Fibroblast of the aortic adventitia (primary cell): ENCODE results near the gene VWA3A. TPM values are rescaled to one million over a fixed set of nuclear protein-coding genes. Genes with fewer than 3 reads are reported as not detected.
"Not testable (repeated sequence)": the region's sequence is repeated elsewhere in the genome, so short reads cannot be mapped to it uniquely, and the experiment has no call there.

Experiments
- DNase-seq: peaks from one replicate; pipeline ENCODE4 v3.0.0-alpha.2; 2010; ENCODE audit warnings: low read depth
- H3K4me3 ChIP-seq: 2 replicates; pipeline ENCODE4 v1.5.1; 2011; ENCODE audit warnings: low read depth, mild to moderate bottlenecking, control low read depth, low read length, moderate library complexity
- total RNA-seq: library from RNA; depleted of rRNA; stranded (reverse); fragments of >200 nt; gene quantifications from 2 replicates; pipeline ENCODE4 v1.2.3, GENCODE V29; 2012; ENCODE audit warnings: low replicate concordance
- TF ChIP-seq, protein P1 (sequence below): IDR thresholded peaks from 2 replicates; pipeline ENCODE4 v1.5.1; 2011; ENCODE audit warnings: mild to moderate bottlenecking, low read length, control low read depth, inconsistent platforms; ENCODE audit not compliant: insufficient read depth

The VWA3A gene, protein sequence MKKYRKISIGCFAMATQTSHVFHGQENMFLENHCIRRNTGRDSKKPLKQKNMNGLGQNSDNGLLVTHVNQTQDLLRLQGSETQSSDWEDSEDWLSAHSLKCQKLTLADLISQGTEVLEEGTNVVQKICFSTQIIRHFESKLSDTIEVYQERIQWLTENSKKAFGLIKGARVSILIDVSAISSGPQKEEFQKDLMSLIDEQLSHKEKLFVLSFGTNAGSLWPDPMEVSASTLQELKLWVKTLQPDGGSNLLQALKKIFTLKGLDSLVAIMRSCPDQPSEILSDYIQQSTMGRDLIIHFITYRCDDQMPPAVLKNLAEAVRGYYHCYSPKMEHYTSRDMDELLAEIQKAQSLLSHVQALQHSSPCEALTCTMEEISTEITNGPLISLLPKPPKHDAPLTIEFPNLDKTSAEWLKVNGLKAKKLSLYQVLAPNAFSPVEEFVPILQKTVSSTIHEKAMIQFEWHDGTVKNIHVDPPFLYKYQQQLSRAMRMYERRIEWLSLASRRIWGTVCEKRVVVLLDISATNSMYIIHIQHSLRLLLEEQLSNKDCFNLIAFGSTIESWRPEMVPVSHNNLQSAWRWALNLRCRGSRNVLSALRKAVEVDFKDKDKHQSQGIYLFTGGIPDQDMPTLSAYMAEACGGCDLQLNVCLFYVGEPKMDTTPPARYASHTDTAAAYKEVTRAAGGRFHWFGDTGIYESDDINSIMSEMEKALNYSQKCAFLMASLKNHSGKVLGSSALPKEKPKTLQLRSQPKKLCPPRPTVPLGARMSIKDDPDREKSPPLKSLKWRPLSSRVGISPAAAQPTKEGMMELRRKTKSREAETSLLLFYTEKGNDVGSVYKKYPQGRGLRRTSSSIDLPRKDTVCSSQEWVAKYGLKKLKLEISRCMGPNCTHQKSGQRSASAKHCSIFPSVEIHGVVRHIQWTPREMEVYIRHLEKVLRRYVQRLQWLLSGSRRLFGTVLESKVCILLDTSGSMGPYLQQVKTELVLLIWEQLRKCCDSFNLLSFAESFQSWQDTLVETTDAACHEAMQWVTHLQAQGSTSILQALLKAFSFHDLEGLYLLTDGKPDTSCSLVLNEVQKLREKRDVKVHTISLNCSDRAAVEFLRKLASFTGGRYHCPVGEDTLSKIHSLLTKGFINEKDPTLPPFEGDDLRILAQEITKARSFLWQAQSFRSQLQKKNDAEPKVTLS
- total RNA-seq = 0.18 TPM in 1 of 2 replicates, not detected in the other

DNA sequence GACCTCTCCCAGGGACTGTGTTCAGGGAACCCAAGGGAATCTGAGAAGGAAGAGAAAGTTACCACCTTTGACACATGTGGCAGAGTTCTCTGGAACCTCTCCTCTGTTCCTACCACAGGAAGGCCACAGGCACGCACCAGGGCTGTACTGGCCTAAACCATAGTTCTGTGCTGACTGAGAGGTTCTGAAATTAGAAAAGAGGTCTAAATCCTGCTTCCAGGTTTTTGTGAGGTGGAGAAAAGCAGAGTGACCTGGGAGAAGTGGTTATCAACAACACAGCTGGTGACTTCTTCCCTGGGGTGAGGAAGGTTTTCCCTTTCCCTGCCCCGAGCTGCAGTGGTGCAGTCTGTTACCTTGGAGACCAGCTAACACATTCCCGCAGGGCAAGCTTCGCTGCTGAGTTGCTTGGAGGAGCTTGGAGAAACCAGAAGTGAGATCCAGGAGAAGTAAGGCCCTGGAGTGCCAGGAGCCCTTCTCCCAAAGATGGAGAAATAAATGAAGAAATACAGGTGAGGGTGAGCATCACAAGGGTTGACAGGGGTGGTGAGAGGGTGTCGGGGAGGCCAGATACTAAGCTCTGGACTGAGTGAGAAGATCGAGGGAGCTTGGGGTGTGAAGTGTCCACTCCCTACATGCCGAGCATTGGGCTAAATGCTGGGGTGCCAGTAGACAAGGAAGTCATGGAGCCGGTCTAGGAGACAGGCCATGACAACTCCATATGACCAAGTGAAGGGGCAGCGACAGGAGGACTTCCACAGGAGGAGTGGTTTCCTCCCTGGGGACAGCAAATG is at the start of gene VWA3A:
TSS of gene VWA3A (plus strand) at position 399 of the 791 bp plus-strand sequence. CDS start at position 496, 97 bp downstream.
- TF ChIP-seq, protein P1, sequence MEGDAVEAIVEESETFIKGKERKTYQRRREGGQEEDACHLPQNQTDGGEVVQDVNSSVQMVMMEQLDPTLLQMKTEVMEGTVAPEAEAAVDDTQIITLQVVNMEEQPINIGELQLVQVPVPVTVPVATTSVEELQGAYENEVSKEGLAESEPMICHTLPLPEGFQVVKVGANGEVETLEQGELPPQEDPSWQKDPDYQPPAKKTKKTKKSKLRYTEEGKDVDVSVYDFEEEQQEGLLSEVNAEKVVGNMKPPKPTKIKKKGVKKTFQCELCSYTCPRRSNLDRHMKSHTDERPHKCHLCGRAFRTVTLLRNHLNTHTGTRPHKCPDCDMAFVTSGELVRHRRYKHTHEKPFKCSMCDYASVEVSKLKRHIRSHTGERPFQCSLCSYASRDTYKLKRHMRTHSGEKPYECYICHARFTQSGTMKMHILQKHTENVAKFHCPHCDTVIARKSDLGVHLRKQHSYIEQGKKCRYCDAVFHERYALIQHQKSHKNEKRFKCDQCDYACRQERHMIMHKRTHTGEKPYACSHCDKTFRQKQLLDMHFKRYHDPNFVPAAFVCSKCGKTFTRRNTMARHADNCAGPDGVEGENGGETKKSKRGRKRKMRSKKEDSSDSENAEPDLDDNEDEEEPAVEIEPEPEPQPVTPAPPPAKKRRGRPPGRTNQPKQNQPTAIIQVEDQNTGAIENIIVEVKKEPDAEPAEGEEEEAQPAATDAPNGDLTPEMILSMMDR = no peak
- H3K4me3 ChIP-seq = no peak within 1 kb of the TSS
- peak; percentile 70 for DNase-seq

DNA sequence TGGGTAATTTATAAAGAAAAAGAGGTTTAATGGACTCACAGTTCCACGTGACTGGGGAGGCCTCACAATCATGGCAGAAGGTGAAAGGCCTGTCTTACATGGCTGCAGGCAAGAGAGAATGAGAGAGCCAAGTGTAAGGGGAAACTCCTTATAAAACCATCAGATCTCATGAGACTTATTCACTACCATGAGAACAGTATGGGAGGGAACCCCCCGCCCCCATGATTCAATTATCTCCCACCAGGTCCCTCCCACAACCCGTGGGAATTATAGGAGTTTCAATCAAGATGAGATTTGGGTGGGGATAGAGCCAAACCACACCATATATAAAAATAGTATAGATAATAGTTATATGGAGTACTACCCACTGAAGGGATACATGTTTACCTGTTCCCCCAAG is 48.5 kb upstream of the VWA3A start:
- not testable (repeated sequence) for H3K4me3 ChIP-seq, DNase-seq

DNA sequence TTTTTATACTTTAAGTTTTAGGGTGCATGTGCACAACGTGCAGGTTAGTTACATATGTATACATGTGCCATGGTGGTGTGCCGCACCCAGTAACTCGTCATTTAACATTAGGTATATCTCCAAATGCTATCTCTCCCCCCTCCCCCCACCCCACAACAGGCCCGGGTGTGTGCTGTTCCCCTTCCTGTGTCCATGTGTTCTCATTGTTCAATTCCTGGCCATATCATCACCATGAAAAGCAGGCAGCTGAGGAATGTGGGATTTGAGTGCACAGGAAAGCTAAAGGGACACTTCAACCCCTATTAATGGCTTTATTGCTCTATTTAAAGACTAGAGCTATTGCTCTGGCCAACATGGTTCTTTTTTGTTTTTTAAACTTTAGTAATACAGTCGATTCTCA is 46.5 kb upstream of the VWA3A start:
- DNase-seq, H3K4me3 ChIP-seq: not testable (repeated sequence)

DNA sequence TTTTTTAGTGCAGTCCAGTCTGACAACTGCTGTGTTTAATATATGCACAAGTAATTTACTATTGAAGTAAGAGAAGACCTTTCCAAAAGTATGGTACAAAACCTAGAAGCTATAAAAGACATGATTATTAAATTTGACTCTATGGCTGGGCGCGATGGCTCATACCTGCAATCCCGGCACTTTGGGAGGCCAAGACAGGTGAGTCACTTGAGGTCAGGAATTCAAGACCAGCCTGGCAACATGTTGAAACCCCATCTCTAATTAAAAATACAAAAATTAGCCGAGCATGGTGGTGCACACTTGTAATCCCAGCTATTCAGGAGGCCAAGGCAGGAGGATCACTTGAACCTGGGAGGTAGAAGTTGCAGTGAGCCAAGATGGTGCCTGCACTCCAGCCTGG is 41.4 kb upstream of the VWA3A start:
- no peak overlapping the region for H3K4me3 ChIP-seq
- TF ChIP-seq, protein P1 = no peak
- no peak for DNase-seq

DNA sequence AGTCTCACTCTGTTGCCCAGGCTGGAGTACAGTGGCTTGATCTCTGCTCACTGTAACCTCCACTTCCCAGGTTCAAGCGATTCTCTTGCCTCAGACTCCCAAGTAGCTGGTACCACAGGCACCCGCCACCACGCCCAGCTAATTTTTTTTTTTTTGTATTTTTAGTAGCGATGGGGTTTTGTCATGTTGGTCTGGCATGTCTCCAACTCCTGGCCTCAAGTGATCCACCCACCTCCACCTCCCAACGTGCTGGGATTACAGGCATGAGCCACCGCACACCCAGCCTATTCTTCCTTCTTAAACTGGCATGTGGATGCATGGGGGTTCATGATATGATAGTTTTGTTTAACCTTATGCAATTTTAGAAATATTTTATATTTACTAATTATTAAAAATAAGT is 39.4 kb upstream of the VWA3A start:
- H3K4me3 ChIP-seq = no peak overlapping the region
- DNase-seq = no peak
- TF ChIP-seq, protein P1 = no peak

DNA sequence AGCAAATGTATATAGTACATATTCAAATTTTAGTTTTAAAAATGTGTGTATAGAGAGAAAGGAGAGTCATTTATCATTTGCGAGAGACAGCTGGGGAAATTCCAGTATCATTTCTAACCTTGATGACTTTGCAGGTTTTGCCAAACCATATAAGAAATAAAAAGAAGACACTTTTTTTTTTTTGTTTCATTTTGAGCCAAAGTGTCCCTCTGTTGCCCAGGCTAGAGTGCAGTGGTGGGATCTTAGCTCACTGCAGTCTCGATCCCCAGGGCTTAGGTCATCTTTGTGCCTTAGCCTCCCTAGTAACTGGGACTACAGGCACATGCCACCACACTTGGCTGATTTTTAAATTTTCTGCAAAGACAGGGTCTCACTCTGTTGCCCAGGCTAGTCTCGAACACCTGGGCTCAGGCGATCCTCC is 38.4 kb upstream of the VWA3A start:
- H3K4me3 ChIP-seq = no peak overlapping the region
- no peak for DNase-seq
- TF ChIP-seq, protein P1 = no peak
